Peyer's patch (tissue), 4 donors: ENCODE data around the gene CAPG.

Experiments
- CTCF ChIP-seq, 6 experiments: fragments of 450-650 bp in 4 of 6; fragments of 200-600 bp in 2 of 6; sonication (generic) in 1 of 6; IDR thresholded peaks; one replicate each; pipeline ENCODE4 v1.5.1; 2017 to 2019; ENCODE audit warnings: antibody characterized with exemption in 6 of 6, mild to moderate bottlenecking in 3 of 6, moderate library complexity in 1 of 6
- POLR2A ChIP-seq, 2 donors: fragments of 450-650 bp; IDR thresholded peaks; one replicate each; pipeline ENCODE4 v1.5.1; 2017; ENCODE audit warnings: antibody characterized with exemption in 2 of 2, mild to moderate bottlenecking in 2 of 2, moderate library complexity in 2 of 2

- no peak for TF ChIP-seq CTCF (IDR thresholded peaks at IDR 0.05)
- no peak for TF ChIP-seq POLR2A (IDR thresholded peaks at IDR 0.05)
Observed at GRCh38 chr2:85397925-85398331, 12.2 kb downstream of the CAPG start.
